ENCODE data around the gene CCDC154.
"Not testable (repeated sequence)": the region's sequence is repeated elsewhere in the genome, so short reads cannot be mapped to it uniquely, and the experiment has no call there.

The CCDC154 gene

GRCh38 chr16:1453316-1453715 lies 9.0 kb upstream of the CCDC154 start:
- DNase-seq: no peak

GRCh38 chr16:1452530-1452929 lies 8.2 kb upstream of the CCDC154 start:
- DNase-seq: no peak

- DNase-seq: no peak
Measured at GRCh38 chr16:1451702-1452392, 7.5 kb upstream of the CCDC154 start.

GRCh38 chr16:1450841-1451240 lies 6.5 kb upstream of the CCDC154 start:
- no peak for DNase-seq

GRCh38 chr16:1450218-1450617 lies 5.9 kb upstream of the CCDC154 start:
- DNase-seq: no peak

DNA sequence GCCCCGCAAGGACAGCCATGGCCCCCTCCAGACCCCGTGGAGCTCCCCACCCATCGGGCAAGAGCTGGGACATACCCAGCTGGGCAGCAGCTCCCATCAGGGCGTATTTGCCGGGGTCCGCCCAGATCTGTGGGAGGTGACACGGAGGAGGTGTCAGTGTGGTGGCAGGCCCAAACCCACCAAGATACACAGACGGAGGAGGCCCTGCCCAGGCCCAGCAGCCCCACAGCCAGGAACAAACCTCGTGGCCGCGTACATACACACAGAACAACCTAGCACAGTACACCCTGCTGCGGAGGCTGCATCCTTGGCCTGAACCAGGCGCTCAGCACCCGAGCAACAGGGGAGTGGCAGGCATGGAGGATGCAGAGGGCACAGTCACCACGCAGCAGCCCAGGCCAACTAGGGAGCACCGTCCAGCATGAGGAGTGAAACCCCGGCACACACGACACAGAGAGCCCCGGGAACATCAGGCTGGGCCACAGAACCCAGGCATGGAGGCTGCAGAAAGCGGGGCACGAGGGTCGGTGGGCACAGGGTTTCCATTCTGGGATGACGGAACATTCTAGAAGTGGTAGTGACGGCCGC lies 4.9 kb upstream of the CCDC154 start:
- no peak for DNase-seq

- no peak for DNase-seq
Measured at GRCh38 chr16:1448536-1449116, 4.3 kb upstream of the CCDC154 start.

GRCh38 chr16:1447965-1448364 lies 3.6 kb upstream of the CCDC154 start:
- DNase-seq: no peak

DNA sequence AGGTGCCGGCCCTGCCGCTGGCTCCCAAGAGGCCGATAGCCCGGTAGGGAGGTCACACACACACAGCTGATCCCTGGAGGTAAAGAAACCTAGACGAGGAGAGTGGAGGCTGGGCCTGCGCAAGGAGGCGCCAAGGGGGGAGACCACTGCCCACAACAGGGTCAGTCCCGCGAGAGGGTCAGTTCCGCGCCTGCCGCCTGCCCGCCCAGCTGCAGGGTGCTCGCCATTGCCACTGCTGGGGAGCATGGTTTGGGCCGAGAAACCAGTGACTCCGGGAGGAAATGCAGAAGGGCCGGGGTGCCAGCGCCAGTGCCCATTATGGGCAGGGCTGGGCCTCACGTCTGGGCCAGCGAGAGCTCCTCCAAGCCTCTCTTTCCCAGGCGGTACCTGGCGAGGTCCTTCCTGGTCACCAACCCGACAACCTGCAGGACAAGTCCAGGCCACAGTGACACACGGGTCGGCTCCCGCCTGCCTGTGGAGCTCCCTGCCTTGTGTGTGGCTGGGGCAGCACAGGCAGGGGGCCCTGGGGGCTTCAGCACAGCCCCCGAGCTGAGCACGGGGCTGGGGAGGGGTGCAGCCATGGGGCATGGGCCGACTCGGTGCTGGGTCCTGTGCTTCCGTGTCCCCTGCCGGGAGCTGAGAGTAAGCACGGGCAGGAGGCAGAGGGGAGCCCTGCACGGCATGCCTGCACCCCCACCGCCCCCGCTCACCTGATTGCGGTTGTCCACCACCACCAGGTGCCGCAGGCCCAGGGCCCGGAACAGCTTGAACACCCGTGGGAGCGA lies 2.1 kb upstream of the CCDC154 start:
- no peak for DNase-seq

DNA sequence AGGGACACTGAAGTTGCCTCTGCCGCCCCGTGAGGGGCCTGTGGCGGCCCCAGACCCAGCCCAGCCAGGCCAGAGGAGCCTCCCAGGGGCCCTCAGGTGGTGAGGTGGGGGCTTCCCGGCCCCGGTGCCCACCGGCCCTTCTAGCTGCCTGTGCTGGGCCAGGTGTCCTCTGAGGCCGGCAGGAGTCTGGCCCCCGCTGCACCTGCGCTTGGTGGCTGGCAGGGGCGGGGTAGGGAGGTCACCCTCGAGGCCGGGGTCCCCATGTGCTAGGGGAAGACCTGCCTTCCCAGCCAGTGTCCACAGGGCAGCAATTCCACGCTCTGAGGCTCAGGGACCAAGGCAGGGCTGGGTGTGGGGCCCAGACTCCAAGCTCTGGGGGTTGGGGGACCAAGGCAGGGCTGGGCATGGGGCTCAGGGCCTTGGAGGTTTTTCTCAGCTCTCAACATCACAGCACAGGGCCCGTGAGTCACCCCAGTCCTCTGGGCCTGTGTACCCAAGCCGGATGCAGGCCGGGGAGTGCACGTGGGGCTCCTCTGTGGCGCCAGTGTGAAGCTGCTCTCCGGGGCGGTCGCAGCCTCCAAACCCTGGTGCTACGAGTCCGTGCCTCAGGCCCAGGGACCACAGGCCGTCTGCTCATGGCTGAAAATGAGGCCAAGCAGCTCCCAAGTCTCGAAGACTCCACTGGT lies 1.3 kb upstream of the CCDC154 start:
- DNase-seq: no peak

- no peak for DNase-seq
Measured at GRCh38 chr16:1444730-1445517, 568 bp upstream of the CCDC154 start.

DNA sequence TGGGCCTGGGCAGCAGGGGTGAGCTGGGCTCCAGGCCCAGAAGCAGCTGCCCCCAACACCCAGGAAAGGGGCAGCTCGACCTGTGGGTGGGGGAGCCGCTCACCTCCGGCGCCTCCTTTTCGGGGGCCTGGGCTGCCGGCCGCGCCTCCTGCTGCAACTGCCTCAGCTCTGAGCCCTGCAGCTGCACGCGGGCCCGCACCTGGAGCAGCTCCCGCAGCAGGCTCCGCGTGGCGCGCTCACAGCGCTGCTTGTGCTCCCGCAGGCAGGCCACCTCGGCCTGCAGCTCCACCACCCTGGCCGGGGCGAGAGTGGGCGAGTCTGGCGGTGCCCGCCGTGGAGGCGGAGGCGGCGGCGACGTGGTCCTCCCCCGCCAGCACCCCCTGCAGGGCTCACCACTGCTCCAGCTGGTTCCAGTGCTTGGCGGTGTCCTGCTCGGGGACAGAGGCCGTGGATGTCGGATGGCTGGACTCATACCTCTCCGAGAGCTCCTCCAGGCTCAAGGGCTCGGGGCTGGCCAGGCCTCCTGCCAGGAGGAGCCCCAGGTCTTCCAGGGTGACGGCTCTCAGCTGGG lies 868 bp downstream of the CCDC154 start:
- no peak for DNase-seq

- DNase-seq: no peak
Measured at GRCh38 chr16:1442697-1443096, 1.7 kb downstream of the CCDC154 start.

GRCh38 chr16:1441391-1441829 lies 2.9 kb downstream of the CCDC154 start:
- no peak for DNase-seq

DNA sequence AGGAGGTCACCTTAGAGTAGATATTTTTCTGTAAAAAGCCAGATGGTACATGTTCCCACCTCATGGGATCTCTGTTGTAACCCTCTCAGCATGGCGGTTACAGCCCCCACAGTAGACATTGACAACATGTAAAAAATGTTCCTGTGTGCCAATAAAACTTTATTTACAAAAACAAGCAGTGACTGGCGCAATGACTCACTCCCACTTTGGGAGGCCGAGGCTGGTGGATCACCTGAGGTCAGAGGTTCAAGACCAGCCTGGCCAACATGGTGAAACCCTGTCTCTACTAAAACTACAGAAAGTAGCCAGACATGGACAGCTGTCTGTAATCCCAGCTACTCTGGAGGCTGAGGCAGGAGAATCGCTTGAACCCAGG lies 4.7 kb downstream of the CCDC154 start:
- not testable (repeated sequence) for DNase-seq

GRCh38 chr16:1439058-1439698 lies 5.2 kb downstream of the CCDC154 start:
- no peak for DNase-seq

- DNase-seq: no peak
Measured at GRCh38 chr16:1438229-1439057, 5.9 kb downstream of the CCDC154 start.

DNA sequence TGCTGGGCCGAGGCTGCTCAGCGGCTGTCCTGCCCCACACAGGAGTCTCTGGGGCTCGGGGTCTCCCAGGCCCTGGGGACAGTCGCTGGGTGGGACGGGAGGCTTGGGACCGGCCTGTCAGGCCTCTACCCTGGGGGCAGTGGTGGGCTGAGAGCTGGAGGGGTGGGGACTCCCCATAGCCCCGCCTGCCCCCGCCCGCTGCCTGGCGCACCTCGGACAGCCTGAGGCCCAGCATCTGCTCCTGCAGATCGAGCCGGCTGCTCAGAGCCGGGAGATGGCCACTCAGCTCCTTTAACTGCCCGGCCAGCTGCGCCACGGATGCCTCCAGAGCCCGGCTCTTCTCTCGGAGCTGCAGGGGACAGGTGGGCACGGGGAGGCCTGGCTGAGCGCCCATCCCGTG lies 6.8 kb downstream of the CCDC154 start:
- DNase-seq: no peak

DNA sequence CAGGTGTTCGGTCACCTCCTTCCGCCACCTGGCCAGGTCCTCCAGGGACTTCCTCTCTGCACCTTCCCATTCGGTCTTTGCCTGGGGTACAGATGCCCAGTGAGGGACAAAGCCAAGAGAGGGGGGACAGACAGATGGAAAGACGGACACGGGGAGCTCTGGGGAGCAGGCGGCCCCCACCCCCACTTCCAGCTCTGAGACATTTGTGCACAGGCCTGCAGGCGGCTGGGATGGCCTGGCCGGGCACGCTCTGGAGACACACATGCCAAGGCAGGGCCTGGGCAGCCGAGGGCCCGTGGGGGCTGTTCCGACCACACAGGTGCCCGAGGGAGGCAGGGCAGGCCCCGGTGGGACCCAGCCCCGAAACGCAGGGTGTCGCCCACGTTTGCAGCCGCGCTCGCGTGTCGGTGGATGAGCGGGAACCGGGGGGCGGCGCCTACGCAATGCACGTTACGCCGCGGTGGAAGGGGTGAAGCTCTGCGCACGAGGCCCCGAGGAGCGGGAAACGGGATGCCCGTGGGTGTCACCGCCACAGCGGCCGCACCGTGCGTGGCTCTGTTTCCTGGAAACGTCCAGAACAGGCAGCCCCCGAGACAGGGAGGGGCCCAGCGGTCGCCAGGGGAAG lies 7.5 kb downstream of the CCDC154 start:
- DNase-seq: no peak

Measured in cerebellar nuclear complex (tissue), 1 donor.